HEK293 (cell line): Measurements from ENCODE around the gene QRICH2.
A peak's percentile ranks its signal among the peaks of the same experiment; 100 is the strongest.

ENCODE experiments used
- BCL11A ChIP-seq: fragments of 450-650 bp; formaldehyde crosslinking; IDR thresholded peaks from 2 replicates; pipeline ENCODE4 v1.5.1; 2016; ENCODE audit warnings: low read depth, missing biosample characterization, missing genetic modification characterization
- GLI4 ChIP-seq: fragments of 450-650 bp; formaldehyde crosslinking; IDR thresholded peaks from 2 replicates; pipeline ENCODE4 v1.5.1; 2016; ENCODE audit warnings: missing biosample characterization, missing genetic modification characterization
- HOXA7 ChIP-seq: sonication (generic); formaldehyde crosslinking; IDR thresholded peaks from 2 replicates; pipeline ENCODE4 v1.8.1; 2022; ENCODE audit warnings: missing genetic modification reagents, borderline replicate concordance
- HOXC10 ChIP-seq: sonication (generic); formaldehyde crosslinking; IDR thresholded peaks from 2 replicates; pipeline ENCODE4 v1.8.1; 2023; ENCODE audit warnings: mild to moderate bottlenecking, missing genetic modification reagents
- HOXD13 ChIP-seq: sonication (generic); formaldehyde crosslinking; IDR thresholded peaks from 2 replicates; pipeline ENCODE4 v1.8.0; 2022; ENCODE audit warnings: missing genetic modification reagents, borderline replicate concordance
- KLF10 ChIP-seq: fragments of 450-650 bp; IDR thresholded peaks from 2 replicates; pipeline ENCODE4 v1.5.1; 2018; ENCODE audit warnings: missing biosample characterization, mild to moderate bottlenecking, missing genetic modification characterization
- MZF1 ChIP-seq: fragments of 450-650 bp; formaldehyde crosslinking; IDR thresholded peaks from 2 replicates; pipeline ENCODE4 v1.5.1; 2017; ENCODE audit warnings: missing biosample characterization, missing genetic modification characterization, borderline replicate concordance
- REST ChIP-seq: fragments of 450-650 bp; formaldehyde crosslinking; IDR thresholded peaks from 2 replicates; pipeline ENCODE4 v1.5.1; 2016; ENCODE audit warnings: missing biosample characterization, missing genetic modification characterization
- ZBTB11 ChIP-seq: fragments of 450-650 bp; formaldehyde crosslinking; conservative IDR thresholded peaks from 2 replicates; pipeline ENCODE4 v1.5.1; 2016; ENCODE audit warnings: low read depth, missing biosample characterization, missing genetic modification characterization
- ZBTB17 ChIP-seq: fragments of 450-650 bp; formaldehyde crosslinking; IDR thresholded peaks from 2 replicates; pipeline ENCODE4 v1.5.1; 2016; ENCODE audit warnings: missing biosample characterization, missing genetic modification characterization
- ZBTB48 ChIP-seq: fragments of 450-650 bp; formaldehyde crosslinking; IDR thresholded peaks from 2 replicates; pipeline ENCODE4 v1.5.1; 2016; ENCODE audit warnings: missing biosample characterization, missing genetic modification characterization
- ZBTB7A ChIP-seq: fragments of 450-650 bp; formaldehyde crosslinking; IDR thresholded peaks from 2 replicates; pipeline ENCODE4 v1.5.1; 2016; ENCODE audit warnings: low read depth, missing biosample characterization, missing genetic modification characterization
- ZFHX2 ChIP-seq: fragments of 450-650 bp; formaldehyde crosslinking; conservative IDR thresholded peaks from 2 replicates; pipeline ENCODE4 v1.5.1; 2016; ENCODE audit warnings: missing biosample characterization, missing genetic modification characterization
- ZNF10 ChIP-seq: fragments of 450-650 bp; formaldehyde crosslinking; IDR thresholded peaks from 2 replicates; pipeline ENCODE4 v1.5.1; 2017; ENCODE audit warnings: missing biosample characterization, missing genetic modification characterization
- ZNF114 ChIP-seq: fragments of 450-650 bp; formaldehyde crosslinking; IDR thresholded peaks from 2 replicates; pipeline ENCODE4 v1.5.0; 2017; ENCODE audit warnings: missing biosample characterization, missing genetic modification characterization
- ZNF121 ChIP-seq: fragments of 450-650 bp; formaldehyde crosslinking; IDR thresholded peaks from 2 replicates; pipeline ENCODE4 v1.5.1; 2016; ENCODE audit warnings: missing biosample characterization, missing genetic modification characterization
- ZNF16 ChIP-seq: fragments of 450-650 bp; formaldehyde crosslinking; IDR thresholded peaks from 2 replicates; pipeline ENCODE4 v1.5.1; 2016; ENCODE audit warnings: low read depth, missing biosample characterization, missing genetic modification characterization
- ZNF2 ChIP-seq: fragments of 450-650 bp; formaldehyde crosslinking; IDR thresholded peaks from 2 replicates; pipeline ENCODE4 v1.5.1; 2016; ENCODE audit warnings: missing biosample characterization, missing genetic modification characterization
- ZNF202 ChIP-seq: fragments of 450-650 bp; formaldehyde crosslinking; IDR thresholded peaks from 2 replicates; pipeline ENCODE4 v1.5.1; 2016; ENCODE audit warnings: missing biosample characterization, missing genetic modification characterization, borderline replicate concordance
- ZNF26 ChIP-seq: fragments of 450-650 bp; formaldehyde crosslinking; IDR thresholded peaks from 2 replicates; pipeline ENCODE4 v1.5.1; 2016; ENCODE audit warnings: missing biosample characterization, missing genetic modification characterization
- ZNF266 ChIP-seq: fragments of 450-650 bp; formaldehyde crosslinking; IDR thresholded peaks from 2 replicates; pipeline ENCODE4 v1.5.1; 2016; ENCODE audit warnings: missing biosample characterization, missing genetic modification characterization, low read depth
- ZNF324 ChIP-seq: fragments of 450-650 bp; formaldehyde crosslinking; IDR thresholded peaks from 2 replicates; pipeline ENCODE4 v1.5.1; 2016; ENCODE audit warnings: missing biosample characterization, missing genetic modification characterization
- ZNF335 ChIP-seq: fragments of 450-650 bp; formaldehyde crosslinking; conservative IDR thresholded peaks from 2 replicates; pipeline ENCODE4 v1.5.1; 2016; ENCODE audit warnings: missing biosample characterization, missing genetic modification characterization
- ZNF350 ChIP-seq: fragments of 450-650 bp; formaldehyde crosslinking; IDR thresholded peaks from 2 replicates; pipeline ENCODE4 v1.5.0; 2017; ENCODE audit warnings: missing biosample characterization, mild to moderate bottlenecking, missing genetic modification characterization
- ZNF521 ChIP-seq: fragments of 450-650 bp; formaldehyde crosslinking; IDR thresholded peaks from 2 replicates; pipeline ENCODE4 v1.5.1; 2017; ENCODE audit warnings: missing biosample characterization, mild to moderate bottlenecking, missing genetic modification characterization
- ZNF530 ChIP-seq: fragments of 450-650 bp; formaldehyde crosslinking; IDR thresholded peaks from 2 replicates; pipeline ENCODE4 v1.5.1; 2016; ENCODE audit warnings: low read depth, missing biosample characterization, missing genetic modification characterization
- ZNF558 ChIP-seq: fragments of 450-650 bp; formaldehyde crosslinking; IDR thresholded peaks from 2 replicates; pipeline ENCODE4 v1.5.1; 2016; ENCODE audit warnings: missing biosample characterization, missing genetic modification characterization
- ZNF561 ChIP-seq: fragments of 450-650 bp; IDR thresholded peaks from 2 replicates; pipeline ENCODE4 v1.5.1; 2018; ENCODE audit warnings: missing biosample characterization, missing genetic modification characterization, borderline replicate concordance
- ZNF596 ChIP-seq: fragments of 450-650 bp; IDR thresholded peaks from 2 replicates; pipeline ENCODE4 v1.5.0; 2018; ENCODE audit warnings: missing biosample characterization, mild to moderate bottlenecking, missing genetic modification characterization, moderate library complexity
- ZNF623 ChIP-seq: fragments of 450-650 bp; formaldehyde crosslinking; IDR thresholded peaks from 2 replicates; pipeline ENCODE4 v1.5.1; 2016; ENCODE audit warnings: missing biosample characterization, missing genetic modification characterization
- ZNF692 ChIP-seq: fragments of 450-650 bp; formaldehyde crosslinking; IDR thresholded peaks from 2 replicates; pipeline ENCODE4 v1.5.1; 2016; ENCODE audit warnings: missing biosample characterization, missing genetic modification characterization
- ZNF76 ChIP-seq: fragments of 450-650 bp; formaldehyde crosslinking; IDR thresholded peaks from 2 replicates; pipeline ENCODE4; 2016; ENCODE audit warnings: low read depth, missing biosample characterization, missing genetic modification characterization, borderline replicate concordance

Gene QRICH2

GRCh38 chr17:76278952-76279741, 28.9 kb downstream of the QRICH2 start (continued):
- TF ChIP-seq REST (tag by site-specific recombination) (peak; percentile 79), MZF1 (tag by site-specific recombination) (no peak), ZNF2 (tag by site-specific recombination) (peak; percentile 64; the same call in 1 of the 2 replicates), ZNF324 (tag by site-specific recombination) (no peak), ZNF202 (tag by site-specific recombination) (no peak), ZNF26 (tag by site-specific recombination) (no peak), ZBTB48 (no peak), ZNF692 (peak; percentile 55), HOXC10 (CRISPR knock-in tag) (no peak), ZBTB11 (tag by site-specific recombination) (no peak), HOXD13 (no peak), ZNF558 (tag by site-specific recombination) (no peak), ZNF350 (tag by site-specific recombination) (no peak), KLF10 (no peak), ZNF121 (peak; percentile 89), ZFHX2 (peak; percentile 17; the same call in 1 of the 2 replicates), ZNF114 (no peak), ZNF530 (tag by site-specific recombination) (no peak), ZNF521 (tag by site-specific recombination) (no peak), GLI4 (tag by site-specific recombination) (no peak), ZNF596 (tag by site-specific recombination) (no peak), ZBTB7A (no peak), ZBTB17 (tag by site-specific recombination) (peak; percentile 67), ZNF561 (tag by site-specific recombination) (no peak), ZNF10 (tag by site-specific recombination) (no peak), HOXA7 (CRISPR knock-in tag) (no peak), BCL11A (no peak), ZNF623 (tag by site-specific recombination) (no peak), ZNF76 (tag by site-specific recombination) (peak; percentile 82; the same call in 1 of the 2 replicates), ZNF266 (tag by site-specific recombination) (no peak), ZNF16 (tag by site-specific recombination) (no peak), ZNF335 (peak; percentile 66)
